HFFc6 (cell line): ENCODE measurements around the gene MAD1L1. TPM values are rescaled to one million over a fixed set of nuclear protein-coding genes. Genes with fewer than 3 reads are reported as not detected.

ENCODE experiments used
- DNase-seq: peaks from one replicate; pipeline ENCODE4 v3.0.0-alpha.2; 2018
- H3K27ac Mint-ChIP-seq: 2 replicates; pipeline ENCODE4 v1.8.0; 2020; ENCODE audit warnings: mild to moderate bottlenecking, mixed read lengths
- H3K27me3 Mint-ChIP-seq: 2 replicates; pipeline ENCODE4 v1.8.0; 2021; ENCODE audit warnings: mild to moderate bottlenecking, moderate library complexity, mixed read lengths; ENCODE audit not compliant: insufficient read depth
- H3K36me3 Mint-ChIP-seq: 2 replicates; pipeline ENCODE4 v1.8.0; 2021; ENCODE audit warnings: low read depth, mixed read lengths
- H3K4me1 Mint-ChIP-seq: 2 replicates; pipeline ENCODE4 v1.8.0; 2020; ENCODE audit warnings: low read depth, mixed read lengths
- H3K4me3 Mint-ChIP-seq: 2 replicates; pipeline ENCODE4 v1.8.0; 2020; ENCODE audit warnings: mild to moderate bottlenecking, moderate library complexity, mixed read lengths
- H3K9me3 Mint-ChIP-seq: 2 replicates; pipeline ENCODE4 v1.8.0; 2020; ENCODE audit warnings: mild to moderate bottlenecking, mixed read lengths
- CTCF ChIP-seq: fragments of 200-600 bp; sonication (generic); IDR thresholded peaks from 2 replicates; pipeline ENCODE4 v1.5.0; 2021; ENCODE audit warnings: antibody characterized with exemption, mild to moderate bottlenecking
- total RNA-seq, 6 experiments: library from RNA; stranded (reverse); fragmentation: NEBNext Ultra II Directional; extraction: Animal tissue kit (Norgen Biotek cat#: 25700); gene quantifications; 2 replicates in 1 of 6; 3 replicates in 5 of 6; pipeline ENCODE4 v1.2.3, GENCODE V29; 2021

Gene MAD1L1
- total RNA-seq, 6 experiments from 2014 or later, result 34.6 to 44.8 (median 40.2) TPM

- Mint-ChIP-seq H3K9me3 (no peaks in the 10 kb centered on the region), H3K36me3 (peaks cover 12% of the 10 kb centered on the region)
These were observed 80.1 kb downstream of the MAD1L1 start for GRCh38 chr7:2152646-2153045.

GRCh38 chr7:2151801-2152612 lies 80.7 kb downstream of the MAD1L1 start:
- Mint-ChIP-seq H3K27ac (no peak overlapping the region), H3K36me3 (peaks cover 12% of the 10 kb centered on the region), H3K27me3 (no peaks in the 10 kb centered on the region; the same call in none of the 2 replicates), H3K4me1 (peaks cover 2% of the 10 kb centered on the region), H3K9me3 (no peaks in the 10 kb centered on the region), H3K4me3 (no peak overlapping the region)
- TF ChIP-seq CTCF, result no peak
- DNase-seq, result no peak

More at GRCh38 chr7:2152646-2153045, 80.1 kb downstream of the MAD1L1 start:
- no peak for TF ChIP-seq CTCF
- H3K4me1 Mint-ChIP-seq, result peaks cover 8% of the 10 kb centered on the region
- H3K4me3 Mint-ChIP-seq, result no peak overlapping the region
- no peaks in the 10 kb centered on the region; the same call in none of the 2 replicates for H3K27me3 Mint-ChIP-seq
- no peak for DNase-seq
- no peak overlapping the region for H3K27ac Mint-ChIP-seq

DNA sequence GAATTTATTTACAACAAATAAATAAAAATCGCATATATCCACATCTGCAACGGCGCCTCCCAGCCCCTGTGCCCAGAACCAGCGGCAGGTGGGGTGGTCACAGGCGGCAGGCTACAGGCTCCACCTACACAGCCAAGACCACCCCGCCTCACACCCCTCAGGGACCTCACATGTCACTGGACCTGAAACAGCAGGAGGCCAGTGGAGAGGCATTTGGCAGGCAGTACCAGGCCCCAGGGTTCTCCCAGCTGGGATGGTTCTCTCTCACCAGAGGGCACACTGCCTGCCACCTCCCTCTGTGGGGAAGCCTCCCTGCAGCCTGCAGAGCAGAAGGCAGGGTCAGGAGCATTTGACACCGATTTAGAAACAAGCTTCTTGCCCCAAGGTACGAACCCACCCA lies 81.5 kb downstream of the MAD1L1 start:
- no peaks in the 10 kb centered on the region; the same call in none of the 2 replicates for H3K27me3 Mint-ChIP-seq
- DNase-seq, result no peak
- H3K4me1 Mint-ChIP-seq, result no peaks in the 10 kb centered on the region; the same call in 1 of the 2 replicates
- H3K4me3 Mint-ChIP-seq, result no peak overlapping the region
- no peaks in the 10 kb centered on the region for H3K9me3 Mint-ChIP-seq
- H3K36me3 Mint-ChIP-seq, result peaks cover 12% of the 10 kb centered on the region
- no peak for TF ChIP-seq CTCF
- no peak overlapping the region for H3K27ac Mint-ChIP-seq

DNA sequence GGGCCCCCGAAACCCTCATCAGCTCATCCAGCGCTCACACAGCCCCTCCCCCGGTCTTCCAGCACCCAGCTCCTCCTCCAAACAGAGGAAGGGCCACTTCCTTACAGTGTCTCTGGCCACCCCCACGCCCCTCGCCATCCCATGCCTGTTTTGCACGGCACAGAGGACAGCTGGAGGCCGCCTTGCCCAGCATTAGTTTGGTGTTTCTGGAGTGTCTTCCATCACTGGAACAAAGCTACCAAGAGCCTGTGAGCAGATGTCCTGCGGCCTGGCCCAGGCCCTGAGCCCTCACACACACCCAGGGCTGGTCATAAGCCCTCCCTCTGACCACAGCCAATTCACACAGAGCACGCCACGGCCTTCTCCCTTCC lies 82.3 kb downstream of the MAD1L1 start:
- Mint-ChIP-seq H3K36me3 (peaks cover 11% of the 10 kb centered on the region), H3K4me1 (no peaks in the 10 kb centered on the region; the same call in 1 of the 2 replicates), H3K27me3 (no peaks in the 10 kb centered on the region; the same call in none of the 2 replicates), H3K4me3 (no peak overlapping the region), H3K9me3 (no peaks in the 10 kb centered on the region), H3K27ac (no peak overlapping the region)
- DNase-seq, result no peak
- no peak for TF ChIP-seq CTCF

DNA sequence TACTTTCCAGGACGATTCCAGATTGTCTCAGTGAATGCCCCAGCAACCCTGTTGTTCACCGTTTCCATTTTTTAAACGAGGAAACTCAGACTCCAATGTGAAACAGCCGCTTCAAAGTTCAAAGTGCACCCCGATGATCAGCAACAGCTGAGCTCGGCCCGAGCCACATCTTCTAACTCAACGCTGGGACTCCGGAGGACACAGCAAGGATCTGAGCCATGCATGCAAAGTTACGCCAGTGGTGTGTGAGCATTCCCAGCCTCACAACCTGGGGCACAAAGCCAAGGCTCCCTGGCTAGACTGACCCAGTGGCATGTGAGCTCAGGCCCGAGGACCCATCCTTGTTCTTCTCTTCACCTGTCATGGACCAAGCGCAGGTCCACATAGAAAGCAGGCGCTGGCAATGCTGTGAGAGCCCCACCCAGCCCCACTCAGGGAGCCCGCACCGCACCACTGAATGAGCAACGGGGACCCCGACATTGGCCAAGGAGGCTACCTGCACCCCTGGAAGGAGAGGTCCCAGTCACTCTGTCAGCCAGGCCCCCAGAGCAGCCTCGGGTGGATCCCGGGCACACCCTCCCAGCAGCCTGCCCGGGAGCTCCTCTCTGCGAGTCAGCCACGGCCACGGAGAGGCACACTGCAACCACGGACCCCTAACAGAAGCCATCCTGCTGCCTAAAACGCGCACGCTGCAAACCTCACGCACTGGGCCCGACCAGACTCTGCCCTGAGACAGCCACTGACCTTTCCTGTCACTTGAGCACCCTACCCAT lies 82.9 kb downstream of the MAD1L1 start:
- Mint-ChIP-seq H3K36me3 (peaks cover 10% of the 10 kb centered on the region), H3K4me1 (no peaks in the 10 kb centered on the region; the same call in 1 of the 2 replicates), H3K27me3 (no peaks in the 10 kb centered on the region; the same call in none of the 2 replicates), H3K9me3 (no peaks in the 10 kb centered on the region), H3K27ac (no peak overlapping the region), H3K4me3 (no peak overlapping the region)
- TF ChIP-seq CTCF, result no peak
- DNase-seq, result no peak
